PFSK-1 (cell line): ENCODE measurements around the gene ACLY.

Source experiments
- FOXP2 ChIP-seq: optimal IDR thresholded peaks from 2 replicates; pipeline ENCODE3; 2011; ENCODE audit warnings: borderline replicate concordance, control low read depth, inconsistent platforms; ENCODE audit not compliant: insufficient read depth; ENCODE audit errors: extremely low read length, extremely low read depth
- POLR2AphosphoS5 ChIP-seq: IDR thresholded peaks from 2 replicates; pipeline ENCODE4 v1.6.1; 2012; ENCODE audit warnings: low read depth, mild to moderate bottlenecking, control low read depth, low read length, moderate library complexity
- REST ChIP-seq, 2 experiments: IDR thresholded peaks; 2 replicates each; pipeline versions ENCODE4 v1.6.1 to v1.8.0; 2011 to 2012; ENCODE audit warnings: low read depth in 2 of 2, low read length in 2 of 2, control low read depth in 1 of 2, inconsistent platforms in 1 of 2, mild to moderate bottlenecking in 1 of 2, moderate library complexity in 1 of 2; ENCODE audit not compliant: insufficient read depth in 1 of 2
- SIN3A ChIP-seq: IDR thresholded peaks from 2 replicates; pipeline ENCODE4 v1.6.1; 2012; ENCODE audit warnings: mild to moderate bottlenecking, low read length, moderate library complexity, borderline replicate concordance; ENCODE audit not compliant: insufficient read depth
- TAF1 ChIP-seq: IDR thresholded peaks from 2 replicates; pipeline ENCODE4 v1.6.1; 2012; ENCODE audit warnings: low read length, control low read depth, borderline replicate concordance; ENCODE audit not compliant: insufficient read depth

The ACLY gene

GRCh38 chr17:41825175-41825845, 93.4 kb downstream of the ACLY start:
- TF ChIP-seq REST (IDR thresholded peaks at IDR 0.05; ENCODE audit: insufficient read depth in 1 of 2, low read depth in 2 of 2, low read length in 2 of 2) (no peak), TAF1 (no peak)

GRCh38 chr17:41824086-41824485, 94.7 kb downstream of the ACLY start:
- TF ChIP-seq REST (IDR thresholded peaks at IDR 0.05; ENCODE audit: insufficient read depth in 1 of 2, low read depth in 2 of 2, low read length in 2 of 2): no peak
- no peak for TF ChIP-seq FOXP2
- no peak for TF ChIP-seq SIN3A
- TF ChIP-seq POLR2AphosphoS5: no peak
- TF ChIP-seq TAF1: no peak

- no peak for TF ChIP-seq SIN3A
- peak; percentile 50; the same call in 1 of the 2 replicates for TF ChIP-seq POLR2AphosphoS5
- no peak for TF ChIP-seq TAF1
Observed at GRCh38 chr17:41823580-41823979, 95.2 kb downstream of the ACLY start.

GRCh38 chr17:41823141-41823524, 95.6 kb downstream of the ACLY start:
- TF ChIP-seq REST (IDR thresholded peaks at IDR 0.05; ENCODE audit: insufficient read depth in 1 of 2, low read depth in 2 of 2, low read length in 2 of 2): no peak
- TF ChIP-seq SIN3A: 0 out of 2 replicates have a peak, but pooled peaks have one; percentile 56
- TF ChIP-seq POLR2AphosphoS5: no peak; the same call in 1 of the 2 replicates
- no peak for TF ChIP-seq FOXP2
- no peak for TF ChIP-seq TAF1

GRCh38 chr17:41822216-41823140, 96.3 kb downstream of the ACLY start:
- TF ChIP-seq REST (IDR thresholded peaks at IDR 0.05; ENCODE audit: insufficient read depth in 1 of 2, low read depth in 2 of 2, low read length in 2 of 2): no peak
- TF ChIP-seq POLR2AphosphoS5: peak; percentile 76
